Measurements from ENCODE around the gene DDX1. TPM values are rescaled to one million over a fixed set of nuclear protein-coding genes. Genes with fewer than 3 reads are reported as not detected.
"Not testable (repeated sequence)": the region's sequence is repeated elsewhere in the genome, so short reads cannot be mapped to it uniquely, and the experiment has no call there.

DDX1 gene
- total RNA-seq, 4 donors from 2014 or later, result 58.3 to 90.5 (median 60.8) TPM

DNA sequence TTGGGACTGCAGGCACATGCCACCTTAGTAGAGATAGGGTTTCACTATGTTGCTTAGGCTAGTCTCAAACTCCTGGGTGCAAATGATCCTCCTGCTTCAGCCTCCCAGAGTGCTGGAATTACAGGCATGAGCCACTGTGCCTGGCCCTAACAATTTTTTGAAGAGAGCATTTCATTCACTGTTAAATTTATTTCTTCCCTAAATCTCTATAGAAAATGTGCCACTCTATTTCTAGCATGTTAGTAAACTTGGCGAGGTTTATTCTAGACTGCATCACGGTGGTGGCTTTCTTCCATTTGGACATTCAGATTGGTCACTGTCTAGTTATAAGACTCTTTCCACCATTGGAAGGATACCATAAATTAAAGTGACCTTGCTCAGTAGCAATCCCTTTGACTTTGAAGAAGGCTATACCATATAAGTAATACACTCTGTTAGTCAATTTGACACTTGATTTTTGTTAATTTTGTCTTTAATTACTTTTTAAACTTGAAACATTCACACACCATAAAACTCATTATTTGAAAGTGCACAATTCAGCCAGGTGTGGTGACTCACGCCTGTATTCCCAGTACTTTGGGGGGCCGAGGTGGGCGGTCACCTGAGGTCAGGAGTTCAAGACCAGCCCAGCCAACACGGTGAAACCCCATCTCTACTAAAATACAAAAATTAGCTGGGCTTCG is 16.2 kb downstream of the DDX1 start:
- intact Hi-C loops (cut with DNase I), result no loop called here
- Histone ChIP-seq H3K4me3 (no peak overlapping the region), H3K9me3 (no peaks in the 10 kb centered on the region), H3K4me1 (no peaks in the 10 kb centered on the region), H3K27ac (replicated peaks in 1 of 4) (no peak overlapping the region), H3K36me3 (peaks cover 65 to 80% (median 75%) of the 10 kb centered on the region in 4 donors), H3K27me3 (no peaks in the 10 kb centered on the region)
- WGBS, result 93% methylated on average over 7 of the region's 7 CpGs
- TF ChIP-seq POLR2AphosphoS5 (IDR thresholded peaks at IDR 0.05), result no peak
- TF ChIP-seq POLR2A (IDR thresholded peaks at IDR 0.05; ENCODE audit: low read depth), result no peak
- no peak for TF ChIP-seq EP300 (IDR thresholded peaks at IDR 0.05)
- TF ChIP-seq, protein P1, sequence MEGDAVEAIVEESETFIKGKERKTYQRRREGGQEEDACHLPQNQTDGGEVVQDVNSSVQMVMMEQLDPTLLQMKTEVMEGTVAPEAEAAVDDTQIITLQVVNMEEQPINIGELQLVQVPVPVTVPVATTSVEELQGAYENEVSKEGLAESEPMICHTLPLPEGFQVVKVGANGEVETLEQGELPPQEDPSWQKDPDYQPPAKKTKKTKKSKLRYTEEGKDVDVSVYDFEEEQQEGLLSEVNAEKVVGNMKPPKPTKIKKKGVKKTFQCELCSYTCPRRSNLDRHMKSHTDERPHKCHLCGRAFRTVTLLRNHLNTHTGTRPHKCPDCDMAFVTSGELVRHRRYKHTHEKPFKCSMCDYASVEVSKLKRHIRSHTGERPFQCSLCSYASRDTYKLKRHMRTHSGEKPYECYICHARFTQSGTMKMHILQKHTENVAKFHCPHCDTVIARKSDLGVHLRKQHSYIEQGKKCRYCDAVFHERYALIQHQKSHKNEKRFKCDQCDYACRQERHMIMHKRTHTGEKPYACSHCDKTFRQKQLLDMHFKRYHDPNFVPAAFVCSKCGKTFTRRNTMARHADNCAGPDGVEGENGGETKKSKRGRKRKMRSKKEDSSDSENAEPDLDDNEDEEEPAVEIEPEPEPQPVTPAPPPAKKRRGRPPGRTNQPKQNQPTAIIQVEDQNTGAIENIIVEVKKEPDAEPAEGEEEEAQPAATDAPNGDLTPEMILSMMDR (IDR thresholded peaks at IDR 0.05), result no peak
- DNase-seq (ENCODE audit: extremely low spot score), result no peak

DNA sequence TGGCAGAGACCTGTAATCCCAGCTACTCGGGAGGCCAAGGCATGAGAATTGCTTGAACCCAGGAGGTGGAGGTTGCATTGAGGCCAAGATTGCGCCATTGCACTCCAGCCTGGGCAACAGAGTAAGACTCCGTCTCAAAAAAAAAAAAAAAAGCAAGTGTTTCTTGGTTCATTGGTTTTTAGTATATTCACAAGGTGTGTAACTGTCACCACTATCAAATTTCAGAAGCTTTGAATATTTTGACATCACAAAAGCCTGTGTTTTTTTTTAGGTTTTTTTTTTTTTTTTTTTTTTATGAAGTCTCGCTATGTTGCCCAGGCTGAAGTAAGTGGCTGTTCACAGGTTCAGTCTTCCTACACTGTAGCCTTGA is 16.7 kb downstream of the DDX1 start:
- intact Hi-C loops (cut with DNase I), result no loop called here
- WGBS, result 94% methylated on average over 4 of the region's 4 CpGs
- no peak for TF ChIP-seq POLR2A (IDR thresholded peaks at IDR 0.05; ENCODE audit: low read depth)
- TF ChIP-seq, protein P1 (IDR thresholded peaks at IDR 0.05), result no peak
- TF ChIP-seq EP300 (IDR thresholded peaks at IDR 0.05), result no peak
- TF ChIP-seq POLR2AphosphoS5 (IDR thresholded peaks at IDR 0.05), result no peak
- H3K4me1 ChIP-seq, result no peaks in the 10 kb centered on the region
- no peaks in the 10 kb centered on the region for H3K27me3 ChIP-seq
- no peak for DNase-seq (ENCODE audit: extremely low spot score)
- H3K27ac ChIP-seq (replicated peaks in 1 of 4), result no peak overlapping the region
- no peak overlapping the region for H3K4me3 ChIP-seq
- H3K36me3 ChIP-seq, result peaks cover 61 to 80% (median 73%) of the 10 kb centered on the region in 4 donors
- H3K9me3 ChIP-seq, result no peaks in the 10 kb centered on the region

DNA sequence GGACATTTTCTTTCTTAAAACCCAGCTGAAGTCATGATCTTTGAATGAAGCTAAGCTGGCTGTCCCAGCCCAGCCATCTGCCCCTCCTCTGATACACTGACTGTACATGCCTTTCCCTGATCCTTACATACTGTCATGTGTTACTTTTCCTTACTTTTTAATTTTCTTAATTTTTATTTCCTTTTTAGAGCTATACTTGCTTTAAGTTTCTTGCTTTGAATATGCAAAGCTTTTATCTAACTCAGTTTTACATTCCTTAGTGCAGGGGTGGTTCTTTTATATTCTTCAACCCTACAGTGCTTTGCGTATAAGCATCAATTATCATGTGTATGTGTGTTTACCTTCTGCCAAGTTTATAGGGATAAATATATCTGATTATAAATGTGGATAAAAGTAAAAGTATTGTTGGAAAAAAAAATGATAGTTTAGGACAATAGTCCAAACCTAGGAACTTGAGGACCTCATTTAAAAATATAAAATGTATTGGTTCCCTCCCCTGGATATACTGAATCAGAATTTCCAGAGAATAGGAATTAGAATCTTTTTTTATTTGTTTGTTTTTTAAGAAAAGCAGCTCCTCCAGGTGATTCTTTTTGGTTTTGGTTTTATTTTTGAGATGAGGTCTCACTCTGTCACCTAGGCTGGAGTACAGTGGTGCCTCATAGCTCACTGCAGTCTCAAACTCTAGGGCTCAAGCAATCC is 17.8 kb downstream of the DDX1 start:
- WGBS, result 88% methylated on average over 1 of the region's 1 CpG
- intact Hi-C loops (cut with DNase I), result no loop called here
- no peak for DNase-seq (ENCODE audit: extremely low spot score)
- Histone ChIP-seq H3K9me3 (no peaks in the 10 kb centered on the region), H3K27ac (replicated peaks in 1 of 4) (no peak overlapping the region), H3K27me3 (no peaks in the 10 kb centered on the region), H3K4me1 (no peaks in the 10 kb centered on the region), H3K36me3 (peaks cover 49 to 80% (median 67%) of the 10 kb centered on the region in 4 donors), H3K4me3 (no peak overlapping the region)
- TF ChIP-seq POLR2AphosphoS5 (IDR thresholded peaks at IDR 0.05) (no peak), EP300 (IDR thresholded peaks at IDR 0.05) (no peak), POLR2A (IDR thresholded peaks at IDR 0.05; ENCODE audit: low read depth) (no peak)
- TF ChIP-seq, protein P1 (IDR thresholded peaks at IDR 0.05), result no peak

DNA sequence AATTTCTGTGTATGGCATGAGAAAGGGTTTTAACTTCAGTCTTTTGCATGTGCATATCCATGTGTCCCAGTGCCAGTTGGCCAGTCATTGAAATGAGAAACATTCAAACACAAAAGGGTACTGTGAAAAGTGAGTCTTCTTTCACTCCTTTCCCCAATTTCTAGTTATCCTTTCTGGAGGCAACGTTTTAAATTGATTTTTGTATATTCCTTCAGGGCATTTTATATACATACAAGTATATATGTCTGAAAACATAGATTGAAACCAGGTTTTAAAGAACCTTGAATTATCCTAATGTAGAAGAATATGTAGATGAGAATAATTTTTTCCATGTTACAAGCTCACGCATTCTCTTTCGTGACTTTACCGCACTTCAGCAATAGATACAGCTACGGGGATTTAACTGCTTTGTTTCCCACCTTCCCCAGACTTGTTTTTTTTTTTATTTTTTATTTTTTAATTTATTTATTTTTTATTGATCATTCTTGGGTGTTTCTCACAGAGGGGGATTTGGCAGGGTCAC is 18.8 kb downstream of the DDX1 start:
- intact Hi-C loops (cut with DNase I), result no loop called here
- no peaks in the 10 kb centered on the region for H3K9me3 ChIP-seq
- WGBS, result 90% methylated on average over 5 of the region's 5 CpGs
- no peak for DNase-seq (ENCODE audit: extremely low spot score)
- H3K36me3 ChIP-seq, result peaks cover 41 to 78% (median 62%) of the 10 kb centered on the region in 4 donors
- H3K27ac ChIP-seq (replicated peaks in 1 of 4), result no peak overlapping the region
- TF ChIP-seq POLR2A (IDR thresholded peaks at IDR 0.05; ENCODE audit: low read depth), result no peak
- no peak for TF ChIP-seq POLR2AphosphoS5 (IDR thresholded peaks at IDR 0.05)
- TF ChIP-seq EP300 (IDR thresholded peaks at IDR 0.05), result no peak
- TF ChIP-seq, protein P1 (IDR thresholded peaks at IDR 0.05), result no peak
- no peak overlapping the region for H3K4me3 ChIP-seq
- no peaks in the 10 kb centered on the region for H3K27me3 ChIP-seq
- peaks cover 0 to 5% (median 0%) of the 10 kb centered on the region in 4 donors for H3K4me1 ChIP-seq

DNA sequence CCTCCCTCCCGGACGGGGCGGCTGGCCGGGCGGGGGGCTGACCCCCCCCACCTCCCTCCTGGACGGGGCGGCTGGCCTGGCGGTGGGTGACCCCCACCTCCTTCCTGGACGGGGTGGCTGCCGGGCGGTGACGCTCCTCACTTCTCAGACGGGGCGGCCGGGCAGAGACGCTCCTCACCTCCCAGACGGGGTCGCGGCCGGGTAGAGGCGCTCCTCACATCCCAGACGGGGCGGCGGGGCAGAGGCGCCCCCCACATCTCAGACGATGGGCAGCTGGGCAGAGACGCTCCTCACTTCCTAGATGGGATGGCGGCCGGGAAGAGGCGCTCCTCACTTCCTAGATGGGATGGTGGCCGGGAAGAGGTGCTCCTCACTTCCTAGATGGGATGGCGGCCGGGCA is 20.4 kb downstream of the DDX1 start:
- DNase-seq (ENCODE audit: extremely low spot score); H3K9me3 ChIP-seq; H3K27ac ChIP-seq (replicated peaks in 1 of 4); intact Hi-C loops (cut with DNase I); H3K4me3 ChIP-seq; H3K27me3 ChIP-seq; H3K4me1 ChIP-seq: not testable (repeated sequence)
- no CpG with 5 or more reads among the region's 33 CpGs for WGBS
- H3K36me3 ChIP-seq, result peaks cover 33 to 78% (median 57%) of the 10 kb centered on the region in 4 donors

All from esophagus muscularis mucosa (tissue), 4 donors.